Loucy (cell line): ENCODE data around the gene BRIP1.

Experiments used
- CTCF ChIP-seq: fragments of 200-600 bp; sonication (generic); conservative IDR thresholded peaks from 2 replicates; pipeline ENCODE4 v1.5.1; 2014; ENCODE audit warnings: mild to moderate bottlenecking, antibody characterized with exemption, low read length
- EZH2phosphoT487 ChIP-seq: fragments of 200-600 bp; IDR thresholded peaks from 2 replicates; pipeline ENCODE4 v1.6.1; 2018; ENCODE audit warnings: antibody characterized with exemption, mild to moderate bottlenecking, moderate library complexity, borderline replicate concordance

- TF ChIP-seq CTCF (no peak), EZH2phosphoT487 (no peak)
These were observed 54.9 kb downstream of the BRIP1 start for GRCh38 chr17:61808442-61808841.
